ENCODE measurements around the gene ACOX2.

The ACOX2 gene

DNA sequence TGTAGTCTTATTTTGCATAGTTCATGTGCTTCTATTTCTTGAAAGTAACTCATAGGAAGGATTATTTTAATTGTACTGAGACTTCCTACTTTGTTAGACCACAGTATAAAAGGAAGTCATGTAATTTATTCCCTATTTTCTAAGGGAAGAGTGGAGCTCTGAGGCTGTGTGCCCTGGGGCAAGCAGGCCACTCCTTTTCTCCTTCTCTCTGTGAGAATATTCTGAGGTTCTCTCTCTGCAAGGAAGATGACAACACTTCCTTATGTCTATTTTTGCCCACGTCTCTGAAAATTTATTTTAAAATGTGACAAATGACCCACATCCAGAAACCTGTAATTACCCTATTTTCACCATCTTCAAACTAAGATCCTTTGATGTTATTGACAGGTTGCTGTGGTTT is 34.1 kb downstream of the ACOX2 start:
- DNase-seq (ENCODE audit: low read depth) = no peak

DNA sequence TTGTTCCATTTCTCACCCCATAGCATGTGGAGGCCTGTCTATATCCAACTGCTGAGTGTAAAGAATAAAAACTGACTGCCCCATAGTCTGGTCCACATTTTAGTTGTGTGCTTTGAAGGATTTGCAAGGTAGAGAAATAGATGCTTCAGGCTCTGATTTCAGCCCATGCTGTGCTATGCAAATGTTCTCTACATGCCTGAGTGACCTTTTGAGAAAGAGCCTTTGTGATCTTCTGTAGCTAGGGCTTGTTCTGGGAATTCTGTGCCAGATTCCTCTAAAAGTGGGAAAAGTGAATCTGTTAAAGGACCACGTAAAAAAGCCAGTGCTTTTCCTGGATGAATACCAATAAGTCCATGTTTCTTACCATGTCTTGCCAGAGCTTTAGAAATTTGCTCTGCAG is 39.9 kb downstream of the ACOX2 start:
- no peak for DNase-seq (ENCODE audit: low read depth)

DNA sequence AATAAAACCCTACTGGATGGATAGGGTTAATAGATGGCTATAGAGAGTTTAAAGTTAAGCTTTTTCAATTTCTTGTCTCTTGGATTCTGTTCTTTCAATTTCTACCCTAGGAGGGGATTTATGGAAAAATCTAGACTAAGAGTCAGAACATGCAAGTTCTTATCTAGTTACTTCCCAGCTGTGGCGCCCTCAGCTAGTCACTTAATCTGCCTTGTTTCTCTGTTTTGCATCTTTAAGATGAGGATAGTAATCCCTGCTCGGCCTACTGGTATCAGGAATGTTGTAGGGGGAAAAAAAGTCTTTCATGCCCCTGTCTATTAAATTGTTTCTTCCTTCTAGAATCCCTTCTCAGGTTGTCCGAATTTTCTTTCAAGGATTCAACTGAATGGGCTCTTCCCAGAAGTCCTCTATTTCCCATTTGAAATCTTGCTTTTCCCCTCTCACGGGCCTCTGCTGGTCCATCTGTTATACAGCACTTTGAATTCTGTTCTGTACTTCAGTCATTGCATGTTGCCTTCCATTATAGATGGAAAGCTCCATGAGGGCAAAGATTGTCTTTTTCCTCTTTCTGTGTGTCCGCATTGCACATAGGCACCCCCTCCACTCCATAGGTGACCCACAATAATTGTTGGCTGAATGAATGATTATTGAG is 40.7 kb downstream of the ACOX2 start:
- no peak for DNase-seq (ENCODE audit: low read depth)

DNA sequence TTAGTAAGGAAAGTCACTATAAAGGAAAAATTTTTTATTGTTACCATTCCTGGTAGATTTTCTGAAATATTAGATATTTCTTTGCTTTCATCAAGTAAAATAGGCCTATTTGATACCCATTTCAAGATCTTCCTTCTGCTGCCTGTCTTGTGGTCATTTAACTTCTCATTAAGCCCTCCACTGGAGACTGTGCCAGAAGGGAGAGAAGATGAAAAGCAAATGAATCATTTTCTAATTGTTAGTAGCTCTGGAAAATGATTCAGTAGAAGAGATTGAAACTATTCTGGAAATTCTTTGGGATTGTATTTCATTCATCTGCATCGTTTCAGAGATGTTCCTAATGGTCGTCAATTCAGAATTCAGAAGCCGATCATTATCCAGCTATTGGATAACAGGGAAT is 41.9 kb downstream of the ACOX2 start:
- DNase-seq (ENCODE audit: low read depth) = no peak

DNA sequence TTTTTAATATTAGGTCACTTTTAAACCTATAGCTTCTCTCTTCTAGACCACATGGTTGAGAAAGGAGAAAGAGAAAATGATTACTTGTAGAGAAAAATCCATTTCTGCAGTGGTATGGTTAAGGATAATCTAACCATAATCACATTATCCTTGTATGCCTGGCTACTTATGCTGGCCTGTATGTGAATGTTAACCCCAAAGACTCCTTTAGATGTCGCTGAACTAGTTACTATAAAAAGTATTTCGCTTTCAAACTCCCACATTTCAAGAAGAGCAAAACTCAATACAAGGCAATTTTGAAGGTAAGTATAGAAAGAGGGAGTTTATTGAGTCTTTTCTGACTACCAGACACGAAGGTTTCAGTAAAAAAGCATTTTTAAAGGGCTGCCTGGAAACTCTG is 42.9 kb downstream of the ACOX2 start:
- DNase-seq (ENCODE audit: low read depth) = no peak

DNA sequence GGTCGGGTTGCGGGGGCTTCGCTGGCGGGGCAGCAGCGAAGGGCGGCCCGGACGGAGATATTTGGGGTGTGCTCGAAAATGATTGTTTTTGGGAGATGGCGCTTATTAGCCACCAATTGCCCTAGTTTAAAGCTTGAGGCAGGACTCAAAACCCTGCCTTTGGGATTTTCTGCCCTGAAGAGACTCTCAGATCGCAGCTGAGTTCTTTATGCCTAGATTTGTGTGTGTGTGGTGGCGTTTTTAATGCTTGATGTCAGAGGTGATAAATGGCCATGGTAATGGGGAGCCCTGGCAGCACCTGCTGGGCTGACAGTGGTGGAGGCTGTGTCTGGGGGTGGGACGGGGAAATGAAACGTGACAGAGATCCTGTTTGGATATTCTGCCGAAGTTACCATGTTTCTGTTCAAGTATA is 44.5 kb downstream of the ACOX2 start:
- no peak for DNase-seq (ENCODE audit: low read depth)

DNA sequence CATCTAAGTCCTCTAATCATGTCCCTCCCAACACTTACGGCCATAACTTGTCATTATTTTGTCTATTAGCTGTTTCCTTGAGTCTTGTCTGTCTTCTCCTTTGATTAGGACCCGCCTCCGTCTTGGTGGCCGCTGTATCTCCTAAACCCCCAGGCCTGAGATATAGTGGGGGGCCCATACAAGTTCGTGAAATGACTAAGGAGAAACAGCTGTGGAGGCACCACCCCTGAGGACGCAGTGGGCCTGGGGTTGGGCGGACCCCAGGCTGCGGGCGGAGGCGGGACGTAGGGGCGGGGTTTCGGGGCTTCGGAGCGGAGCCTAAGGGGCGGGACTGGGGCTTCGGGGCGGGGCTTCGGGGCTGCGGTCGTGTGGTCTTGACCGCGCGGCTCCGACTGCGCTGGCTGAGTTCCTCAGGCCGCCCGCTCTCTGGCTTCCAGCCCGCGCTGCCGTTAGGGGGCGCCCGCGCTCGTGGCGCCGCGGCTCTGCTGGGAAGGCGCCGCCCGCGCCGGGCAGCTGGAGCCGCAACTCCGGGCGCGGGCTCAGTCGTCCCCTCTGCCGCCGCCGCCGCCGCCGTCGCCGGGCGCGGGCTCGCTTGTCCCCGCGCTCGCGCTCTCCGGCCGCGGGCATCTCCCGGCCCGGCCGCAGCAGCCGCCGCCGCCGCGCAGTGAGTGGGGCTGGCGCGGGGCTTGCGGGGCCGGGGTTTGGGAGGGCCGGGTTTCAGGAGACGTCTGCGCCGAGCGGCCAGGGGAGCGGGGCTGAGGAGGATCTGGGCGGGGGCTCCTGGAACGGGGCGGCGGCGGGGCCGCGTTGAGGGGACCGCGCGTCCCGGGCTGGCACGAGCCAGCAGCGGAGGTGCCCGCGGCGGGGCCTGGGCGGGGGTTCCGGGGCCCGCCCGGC is 45.2 kb downstream of the ACOX2 start, which contains the start of gene KCTD6:
TSS of gene KCTD6 (plus strand) at position 591 of the 897 bp plus-strand sequence. CDS start 6,660 bp downstream, outside the sequence.
- peak; percentile 81 for DNase-seq (ENCODE audit: low read depth)

DNA sequence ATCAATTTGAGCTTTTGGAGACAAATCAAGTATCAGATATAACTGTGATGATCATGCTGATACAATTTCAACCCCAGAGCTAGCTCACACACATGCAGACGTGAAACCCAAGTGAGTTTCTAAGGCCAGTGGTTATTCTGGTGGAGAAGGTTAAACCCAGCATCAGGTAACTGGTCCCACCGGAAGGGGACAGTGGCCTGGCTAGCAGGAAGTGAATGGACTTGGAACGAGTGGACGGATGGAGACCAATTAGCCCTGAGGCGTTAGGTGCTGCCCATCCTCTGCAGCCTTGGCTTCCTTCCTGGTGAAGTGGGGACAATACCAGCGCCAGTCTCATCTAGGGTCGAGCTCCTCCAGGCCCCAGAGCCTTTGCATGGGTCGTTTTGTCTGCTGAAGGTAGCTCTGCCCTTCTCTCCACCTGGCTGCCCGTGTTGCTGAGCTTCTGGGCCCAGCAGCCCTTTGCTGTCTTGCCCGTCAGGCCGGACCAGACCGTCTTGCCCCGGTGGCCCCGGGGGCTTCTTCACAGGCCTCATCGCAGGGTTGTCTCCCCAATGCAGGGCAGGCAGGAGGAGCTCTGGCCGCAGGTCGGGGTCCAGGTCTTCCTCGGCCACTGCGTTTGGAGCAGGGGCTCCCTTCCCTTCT is 46.0 kb downstream of the ACOX2 start:
- no peak for DNase-seq (ENCODE audit: low read depth)

DNA sequence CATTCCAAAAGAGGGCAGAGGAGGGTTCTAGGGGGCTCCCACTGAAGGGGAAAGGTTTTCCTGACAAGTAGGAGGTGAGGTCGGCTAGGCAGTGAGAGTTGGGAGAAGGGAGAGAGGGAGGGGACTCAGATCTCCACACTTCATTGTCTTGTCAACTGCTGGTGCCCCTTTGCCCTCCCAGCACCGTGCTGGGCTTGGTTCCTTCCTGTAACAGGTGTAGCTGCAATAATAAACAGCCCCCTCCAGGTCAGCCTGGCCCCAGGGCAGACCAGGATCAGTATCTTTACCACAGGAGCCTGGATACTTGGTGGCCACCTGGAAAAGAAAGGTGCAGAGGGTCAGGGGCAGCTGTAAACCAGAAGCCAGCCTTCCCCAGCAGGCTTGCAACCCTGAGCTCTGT is 48.0 kb downstream of the ACOX2 start:
- no peak for DNase-seq (ENCODE audit: low read depth)

DNA sequence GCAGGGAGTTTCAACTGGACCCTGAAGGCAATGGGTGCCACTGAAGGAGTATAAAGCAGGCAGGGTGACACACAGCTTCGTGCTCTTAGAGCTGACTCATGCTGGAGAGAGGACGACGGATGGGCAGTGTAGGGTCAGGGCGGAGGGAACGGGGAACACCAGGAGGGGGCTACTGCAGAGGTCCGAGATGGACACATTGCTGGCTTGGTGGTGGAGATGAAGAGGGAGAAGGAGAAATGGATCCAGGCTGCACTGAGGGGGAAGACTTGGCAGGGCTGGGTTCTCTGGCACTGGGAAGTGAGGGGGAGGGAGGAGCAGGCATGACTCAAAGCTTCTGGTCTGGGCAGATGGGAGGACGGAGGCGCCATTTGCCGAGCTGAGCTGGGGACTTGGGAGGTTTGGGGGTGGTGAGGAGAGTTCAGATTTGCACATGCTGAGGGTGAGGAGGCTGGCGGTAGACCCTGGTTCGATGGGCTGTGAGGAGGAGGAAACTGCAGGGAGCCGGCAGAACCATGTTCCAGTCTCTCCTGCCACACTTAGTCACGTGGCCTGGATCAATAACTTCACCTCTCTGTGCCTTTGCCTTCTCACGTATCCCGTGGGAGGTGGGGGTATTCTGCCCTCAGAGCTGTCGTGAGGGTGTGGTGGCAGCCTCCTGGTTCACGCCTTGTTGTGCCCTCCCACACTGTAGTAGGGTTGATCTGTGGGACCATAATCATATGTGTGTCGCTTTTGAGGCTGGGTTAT is 49.7 kb downstream of the ACOX2 start:
- DNase-seq (ENCODE audit: low read depth) = no peak

DNA sequence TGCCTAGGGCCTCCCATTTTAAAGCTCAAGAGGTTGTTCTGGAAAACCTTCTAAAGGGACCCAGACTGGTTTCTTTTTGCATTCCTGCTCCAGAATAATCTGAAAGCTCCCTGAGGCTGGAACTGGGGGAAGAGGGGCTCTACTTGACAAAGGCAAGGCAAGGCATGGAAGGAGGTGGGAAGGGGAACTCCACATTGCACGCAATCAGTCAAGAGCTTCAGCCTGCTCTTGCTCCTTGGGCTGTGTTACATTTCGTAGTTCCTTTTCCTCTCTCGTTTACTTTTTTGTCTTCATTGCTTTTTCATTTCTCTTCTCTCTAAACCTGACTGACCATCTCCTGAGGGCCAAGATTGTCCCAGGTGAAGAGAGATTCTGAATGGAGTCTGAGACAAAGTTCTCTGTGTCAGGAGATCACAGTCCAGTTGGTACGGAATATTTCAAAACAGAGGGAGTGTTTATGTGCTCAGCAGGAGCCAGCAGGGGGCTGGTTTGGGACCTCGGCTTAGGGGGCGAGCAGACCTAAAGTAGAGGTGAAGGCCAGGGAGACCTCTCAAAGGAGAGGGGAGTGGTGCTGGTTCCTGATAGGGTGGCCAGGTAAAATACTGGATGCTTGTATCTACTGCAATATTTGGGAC is 51.1 kb downstream of the ACOX2 start:
- no peak for DNase-seq (ENCODE audit: low read depth)

DNA sequence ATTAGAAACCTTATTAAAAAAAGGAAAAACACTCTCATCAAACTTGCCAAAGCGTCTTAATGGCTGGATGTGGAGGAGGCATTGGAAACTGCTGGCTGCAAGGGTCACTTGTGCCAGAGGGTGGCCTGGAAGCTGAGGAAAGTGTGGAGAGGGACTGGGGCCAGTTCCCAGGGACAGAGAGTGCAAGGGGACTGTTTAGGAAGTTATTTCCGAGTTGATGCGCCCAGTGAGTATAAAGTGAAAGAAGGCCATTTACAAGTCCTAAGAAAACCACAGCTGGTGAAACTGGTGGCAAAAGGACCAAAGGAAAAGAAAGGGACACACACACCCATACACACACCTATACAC is 52.3 kb downstream of the ACOX2 start:
- no peak for DNase-seq (ENCODE audit: low read depth)

DNA sequence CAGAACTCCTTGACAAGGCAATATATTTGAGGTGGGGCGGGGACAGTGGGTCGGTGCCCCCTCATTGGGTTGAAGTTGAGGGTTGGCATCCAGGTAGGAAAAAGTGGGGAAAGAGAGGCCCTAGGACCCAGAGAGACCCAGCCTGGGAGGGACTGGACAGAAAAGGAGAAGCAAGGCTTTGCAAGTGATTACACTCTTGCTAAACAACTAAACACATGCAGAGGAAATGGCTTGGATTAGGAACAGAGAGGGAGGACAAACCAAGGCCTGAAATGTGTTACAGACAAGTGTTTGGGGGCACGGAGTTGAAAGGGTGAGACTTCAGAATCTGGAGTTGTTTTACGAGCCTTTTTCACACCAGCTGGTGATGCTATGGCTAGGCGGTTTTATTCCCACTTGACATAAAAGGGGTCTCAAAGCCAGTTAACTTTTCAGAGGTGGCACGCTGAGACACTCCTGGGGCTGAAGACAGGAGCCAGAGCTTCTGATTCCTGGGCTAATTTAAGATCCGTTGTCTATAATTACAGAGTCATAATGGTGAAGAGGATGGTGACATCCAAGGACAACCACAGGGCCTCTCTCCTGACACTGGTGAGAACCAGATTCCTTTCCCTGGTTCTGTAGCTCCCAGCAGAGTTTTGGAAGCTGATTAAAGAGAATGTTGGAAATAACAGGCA is 52.8 kb downstream of the ACOX2 start:
- no peak for DNase-seq (ENCODE audit: low read depth)

DNA sequence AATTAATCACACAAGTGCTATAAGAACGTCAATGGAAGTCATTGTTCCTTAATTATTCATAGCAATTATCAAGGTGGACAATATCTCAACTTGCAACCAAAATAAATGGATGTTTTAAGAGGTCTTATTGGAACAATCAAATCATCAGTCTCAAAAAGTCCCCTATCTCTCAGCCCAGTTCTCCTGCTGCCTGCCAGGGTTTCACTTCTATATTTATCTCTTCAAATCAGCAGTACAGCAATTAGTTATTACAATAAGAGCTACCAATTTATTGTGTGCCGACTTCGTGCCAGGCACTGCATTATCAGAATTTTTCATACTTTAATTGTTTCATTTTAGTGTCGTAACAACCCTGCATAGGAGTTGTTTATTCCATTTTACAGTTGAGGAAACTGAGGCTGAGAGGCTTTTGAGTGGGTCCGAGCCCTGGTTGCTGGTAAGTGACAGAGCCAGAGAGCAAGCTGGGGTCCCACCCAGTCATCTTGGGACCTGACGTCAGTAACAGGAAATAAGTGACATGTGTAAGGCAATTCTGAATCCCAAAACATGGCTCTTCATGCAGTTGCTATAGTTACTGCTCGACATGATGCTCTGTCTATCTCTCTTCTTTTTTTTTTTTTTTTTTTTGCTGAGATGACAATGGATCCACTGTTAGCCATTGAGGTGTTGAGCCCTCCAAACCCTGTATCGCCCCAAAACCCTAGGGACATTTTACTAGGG is 53.9 kb downstream of the ACOX2 start:
- DNase-seq (ENCODE audit: low read depth) = no peak

DNA sequence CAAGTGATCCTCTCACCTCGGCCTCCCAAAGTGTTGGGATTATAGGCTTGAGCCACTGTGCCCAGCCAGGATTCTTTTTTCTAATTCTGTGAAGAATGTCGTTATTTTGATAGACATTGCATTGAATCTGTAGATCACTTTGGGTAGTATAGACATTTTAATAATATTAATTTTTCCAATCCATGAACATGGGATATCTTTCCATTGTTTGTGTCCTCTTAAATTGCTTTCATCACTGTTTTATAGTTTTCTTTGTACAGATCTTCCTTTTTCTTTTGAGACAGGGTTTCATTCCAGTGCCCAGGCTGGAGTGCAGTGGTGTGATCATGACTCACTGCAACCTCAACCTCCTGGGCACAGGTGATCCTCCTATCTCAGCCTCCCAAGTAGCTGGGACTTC is 56.7 kb downstream of the ACOX2 start:
- no peak for DNase-seq (ENCODE audit: low read depth)

DNA sequence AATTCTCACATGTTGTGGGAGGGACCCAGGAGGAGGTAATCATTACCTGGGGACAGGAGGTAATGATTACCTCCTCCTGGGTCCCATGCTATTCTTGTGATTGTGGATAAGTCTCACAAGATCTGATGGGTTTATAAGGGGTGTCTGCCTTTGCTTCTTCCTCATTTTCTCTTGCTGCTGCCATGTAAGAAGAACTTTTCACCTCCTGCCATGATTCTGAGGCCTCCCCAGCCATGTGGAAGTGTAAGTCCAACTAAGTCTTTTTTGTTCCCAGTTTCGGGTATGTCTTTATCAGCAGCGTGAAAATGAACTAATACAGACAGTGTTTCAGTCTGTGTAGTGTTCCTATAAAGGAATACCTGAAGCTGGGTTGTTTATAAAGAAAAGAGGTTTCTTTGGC is 58.2 kb downstream of the ACOX2 start:
- DNase-seq (ENCODE audit: low read depth) = no peak

DNA sequence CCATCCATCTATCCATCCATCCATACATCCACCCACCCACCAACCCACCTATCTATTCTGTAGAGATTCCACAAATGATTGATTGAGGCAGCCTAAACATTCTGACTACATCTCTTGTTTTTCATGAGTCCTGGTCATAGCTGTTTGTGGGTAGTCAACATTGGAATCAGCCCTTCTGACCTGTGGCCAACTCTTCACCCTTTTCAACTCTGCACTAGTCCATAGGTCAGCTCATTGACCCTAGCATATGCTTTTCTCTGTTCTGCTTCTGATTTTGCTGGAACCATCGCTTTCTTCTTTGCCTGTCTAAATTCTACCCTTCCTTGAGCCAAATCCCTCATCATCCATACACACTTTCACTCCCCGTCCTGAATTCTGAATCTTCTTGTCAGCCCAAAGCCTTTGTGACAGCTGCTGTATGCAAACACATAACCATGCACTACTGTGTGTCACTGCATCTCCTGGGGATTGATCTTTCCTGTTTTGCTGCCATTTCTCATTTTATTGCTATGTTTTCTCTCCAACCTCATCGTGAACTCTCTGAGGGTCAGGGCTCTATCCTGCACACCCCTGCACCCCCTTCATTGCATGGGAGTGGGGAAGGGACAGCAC is 61.9 kb downstream of the ACOX2 start:
- no peak for DNase-seq (ENCODE audit: low read depth)

DNA sequence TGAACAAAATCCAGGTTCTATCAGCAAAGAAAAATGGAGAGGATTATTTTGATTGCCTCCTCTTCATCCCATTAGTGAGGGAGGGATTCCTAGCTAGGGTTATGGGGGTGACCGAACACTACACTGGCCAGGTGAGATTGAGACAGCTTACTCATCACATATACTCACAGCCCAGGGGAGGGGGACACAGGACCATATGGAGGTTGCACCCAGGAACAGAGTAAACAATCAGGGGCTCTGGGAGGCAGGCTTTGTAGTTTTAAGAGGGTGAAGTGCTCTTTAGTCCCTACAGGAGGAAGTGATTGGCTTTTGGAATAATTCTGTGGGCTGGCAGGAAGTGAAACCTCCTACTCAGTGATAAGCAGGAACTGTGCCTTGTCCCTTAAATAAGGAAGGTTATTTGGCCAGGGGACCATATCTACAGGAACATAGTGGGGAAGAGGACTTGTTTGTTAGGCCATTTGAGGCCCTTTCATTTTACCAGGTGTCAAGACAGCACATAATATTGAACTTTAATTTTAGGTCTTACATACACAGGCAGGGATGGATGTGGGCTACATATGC is 62.6 kb downstream of the ACOX2 start:
- no peak for DNase-seq (ENCODE audit: low read depth)

DNA sequence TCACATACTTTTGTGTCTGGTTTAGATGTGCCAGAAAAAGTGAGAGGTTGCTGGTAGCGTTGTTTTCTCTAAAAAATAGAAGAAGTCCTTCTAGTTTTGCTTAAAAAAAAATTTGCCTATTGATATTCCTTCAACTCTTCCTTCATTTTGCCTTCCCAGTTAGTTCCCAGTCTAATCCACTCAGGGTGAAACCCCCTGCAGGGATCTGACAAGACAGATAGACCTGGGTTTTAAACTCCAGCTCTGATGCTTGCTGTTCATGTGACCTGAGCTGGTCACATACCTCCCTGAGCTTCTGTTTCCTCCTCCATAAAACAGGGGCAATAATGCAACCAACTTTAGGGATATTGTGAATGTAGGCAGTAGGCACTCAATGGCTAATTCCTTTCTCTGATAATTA is 63.7 kb downstream of the ACOX2 start:
- no peak for DNase-seq (ENCODE audit: low read depth)
